Tibial nerve (tissue), 4 donors: ENCODE measurements around the gene PAPLN.

Experiments used
- CTCF ChIP-seq, 5 experiments: fragments of 200-600 bp in 3 of 5; fragments of 450-650 bp in 2 of 5; sonication (generic) in 3 of 5; IDR thresholded peaks; one replicate each; pipeline ENCODE4 v1.5.1; 2016 to 2019; ENCODE audit warnings: antibody characterized with exemption in 5 of 5, mild to moderate bottlenecking in 3 of 5, moderate library complexity in 2 of 5
- EP300 ChIP-seq, 2 donors: sonication (generic); formaldehyde crosslinking; IDR thresholded peaks; one replicate each; pipeline ENCODE4 v1.6.1; 2017; ENCODE audit warnings: antibody characterized with exemption in 2 of 2, mild to moderate bottlenecking in 1 of 2

DNA sequence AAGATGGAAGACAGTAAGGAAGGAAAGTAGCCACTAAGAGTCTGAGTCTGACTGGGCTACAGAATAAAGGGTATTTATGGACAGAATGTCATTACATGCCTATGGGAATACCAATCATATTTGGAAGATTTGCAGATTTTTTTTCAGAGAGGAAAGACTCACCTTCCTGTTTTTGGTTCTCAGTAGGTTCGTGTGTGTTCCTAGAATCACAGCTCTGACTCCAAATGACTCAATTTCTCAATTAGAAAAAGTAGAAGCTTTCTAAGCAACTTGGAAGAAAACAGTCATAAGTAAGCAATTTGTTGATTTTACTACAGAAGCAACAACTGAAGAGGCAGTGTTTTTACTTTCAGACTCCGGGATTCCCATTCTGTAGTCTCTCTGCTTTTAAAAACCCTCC lies 15.4 kb upstream of the PAPLN start:
- TF ChIP-seq EP300 (IDR thresholded peaks at IDR 0.05) (no peak), CTCF (IDR thresholded peaks at IDR 0.05) (no peak)
